Pancreas (tissue), 10 donors: ENCODE data around the gene ZNG1F. TPM values are rescaled to one million over a fixed set of nuclear protein-coding genes. Genes with fewer than 3 reads are reported as not detected.
"Not testable (repeated sequence)": the region's sequence is repeated elsewhere in the genome, so short reads cannot be mapped to it uniquely, and the experiment has no call there.

ENCODE experiments used
- ATAC-seq, 4 donors: fragments of 200-7000 bp; cut with Tn5 transposase; one replicate each; pipeline versions ENCODE4 v1.8.0 to v1.9.1; 2020; ENCODE audit warnings: mild to moderate bottlenecking in 4 of 4, moderate library complexity in 4 of 4
- DNase-seq, 6 donors: peaks; one replicate each; pipeline ENCODE4 v3.0.0-alpha.2; 2020
- FAIRE-seq: peaks from 2 replicates; lab custom pipeline; 2012; peaks lifted over from hg19 to GRCh38; lab: Jason Lieb, UNC
- H3K27ac ChIP-seq, 4 donors: fragments of 200-600 bp; sonication (generic); 1 replicate in 3 of 4; 2 replicates in 1 of 4; pipeline versions ENCODE4 v1.5.0 to v1.8.0; 2020
- H3K27me3 ChIP-seq, 4 donors: fragments of 200-600 bp; one replicate each; pipeline ENCODE4 v1.8.0; 2021
- H3K36me3 ChIP-seq, 3 donors: fragments of 200-600 bp; sonication (generic) in 1 of 3; one replicate each; pipeline versions ENCODE4 v1.5.0 to v1.8.0; 2020 to 2021
- H3K4me1 ChIP-seq, 3 donors: fragments of 200-600 bp; one replicate each; pipeline ENCODE4 v1.8.0; 2021
- H3K4me3 ChIP-seq, 4 donors: fragments of 200-600 bp; sonication (generic) in 2 of 4; one replicate each; pipeline versions ENCODE4 v1.5.0 to v1.8.0; 2020 to 2021
- H3K9me3 ChIP-seq, 4 donors: fragments of 200-600 bp; one replicate each; pipeline ENCODE4 v1.8.0; 2021
- WGBS, 2 donors: extraction: QIAGEN DNeasy Blood & Tissue Kit; methylation state at CpG; one replicate each; pipeline ENCODE4 v1.1.7; 2013; 5-methylcytosine and 5-hydroxymethylcytosine counted together
- intact Hi-C, 3 donors: fragments of 100-400 bp; cut with DNase I; formaldehyde crosslinking; loops; one replicate each; pipeline versions ENCODE4 v1.11.1 to v1.14.2; 2022
- polyA plus RNA-seq, 2 donors: library from polyadenylated mRNA; stranded (reverse); fragments of 200-250 nt; gene quantifications; one replicate each; pipeline ENCODE4 v1.2.3, GENCODE V29; 2013
- total RNA-seq, 6 donors: library from RNA; stranded (reverse); fragmentation: NEBNext Ultra II Directional in 4 of 6; extraction: Animal tissue kit (Norgen Biotek cat#: 25700) in 4 of 6; gene quantifications; one replicate each; pipeline versions ENCODE4 v1.2.1 to v1.2.4, GENCODE V29; 2021 to 2023
- donor health status: healthy with polysubstance abuse.
- donor health status: DM: no; HTN: no; CAD: no; lungs with moderate emphysema.
- donor health status: DM: no; HTN: no; CAD: no.
- donor health status: control.
- donor health status: control.
- donor health status: Bipolar disorder and iron deficiency.
- donor health status: DM: yes; HTN: yes; CAD: no.
- donor health status: DM: no; HTN: no; CAD: no.
- donor health status: DM: no; HTN: no; CAD: no.
- donor health status: DM: yes; HTN: yes; CAD: no.

Gene ZNG1F
- total and polyA plus RNA-seq, 8 donors, result 2.6 to 35.5 (median 6.4) TPM

DNA sequence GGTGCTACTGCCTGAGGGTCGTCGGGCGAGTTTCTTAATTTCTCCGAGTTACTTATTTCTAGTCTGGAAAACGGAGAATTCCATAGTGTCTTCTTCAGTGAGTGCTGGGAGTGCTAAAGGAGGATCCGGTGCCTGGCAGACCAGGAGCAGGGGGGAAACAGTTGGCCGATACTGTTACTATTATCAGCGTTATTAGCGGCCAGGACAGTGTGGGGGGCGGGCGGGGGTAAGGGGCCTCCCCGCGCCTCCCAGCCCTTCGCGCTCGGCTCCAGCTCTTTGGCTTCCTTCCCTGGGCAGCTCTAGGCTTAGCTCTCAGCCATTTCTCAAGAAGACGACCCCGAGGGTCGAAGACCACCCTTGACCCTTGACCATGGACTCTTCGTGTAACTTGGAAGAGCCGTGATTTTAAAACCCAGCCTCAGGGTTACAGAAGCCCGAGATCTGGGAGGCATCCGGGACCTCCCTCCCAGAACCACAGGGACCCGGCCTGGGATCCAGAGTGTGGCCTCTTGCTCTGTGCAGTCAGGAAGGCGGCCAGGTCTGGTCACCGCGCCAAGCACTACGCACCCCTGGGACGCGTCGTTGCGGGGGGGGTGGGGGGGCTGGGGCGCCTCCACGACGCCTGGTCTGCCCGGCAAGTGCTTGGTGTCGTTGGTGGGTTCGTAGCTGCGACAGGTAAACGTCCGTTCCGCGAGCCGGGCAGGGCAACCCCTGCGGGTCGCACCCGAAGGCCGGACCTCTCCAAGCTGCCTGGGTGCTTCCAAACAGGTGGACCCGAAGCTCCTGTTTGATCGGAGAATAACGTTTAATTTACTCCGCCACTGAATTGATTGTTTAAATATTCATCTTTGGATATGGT is 64.6 kb downstream of the ZNG1F start:
- H3K4me3 ChIP-seq, H3K27ac ChIP-seq, H3K36me3 ChIP-seq, intact Hi-C loops, H3K9me3 ChIP-seq, H3K27me3 ChIP-seq, FAIRE-seq, H3K4me1 ChIP-seq: not testable (repeated sequence)
- DNase-seq, result peak in 1 of 6 donors; percentile 40
- peak in 3 of 4 donors; percentile 40 to 64 (median 44) for ATAC-seq
- WGBS, 2 donors, result 21 to 39% methylated on average over 33 to 34 of the region's 52 CpGs

DNA sequence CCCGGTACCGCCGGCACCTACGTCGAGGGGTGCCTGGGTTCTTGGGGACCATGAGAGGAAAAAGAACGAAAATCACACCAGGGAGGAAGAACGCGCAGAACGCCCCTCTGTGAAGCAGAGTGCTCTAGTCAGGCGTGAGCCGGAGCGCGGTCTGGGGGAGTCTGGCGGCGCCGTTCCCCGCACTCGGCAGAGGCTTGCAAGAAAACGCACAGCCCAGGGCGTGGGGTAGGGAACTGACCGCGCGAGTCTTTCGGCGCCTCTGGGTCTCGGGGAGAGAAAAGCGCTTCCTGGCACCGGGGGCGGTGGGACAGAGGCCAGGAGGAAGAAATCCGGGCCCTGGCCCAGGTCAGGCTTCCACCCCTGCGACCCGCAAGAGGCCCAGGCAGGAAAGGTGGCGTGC is 65.3 kb downstream of the ZNG1F start:
- H3K9me3 ChIP-seq, FAIRE-seq, H3K36me3 ChIP-seq, H3K27me3 ChIP-seq, H3K4me1 ChIP-seq, H3K4me3 ChIP-seq, intact Hi-C loops, H3K27ac ChIP-seq, DNase-seq: not testable (repeated sequence)
- peak in 3 of 4 donors; percentile 53 to 61 (median 59) for ATAC-seq
- 5% methylated on average over 11 to 13 of the region's 33 CpGs for WGBS, 2 donors

DNA sequence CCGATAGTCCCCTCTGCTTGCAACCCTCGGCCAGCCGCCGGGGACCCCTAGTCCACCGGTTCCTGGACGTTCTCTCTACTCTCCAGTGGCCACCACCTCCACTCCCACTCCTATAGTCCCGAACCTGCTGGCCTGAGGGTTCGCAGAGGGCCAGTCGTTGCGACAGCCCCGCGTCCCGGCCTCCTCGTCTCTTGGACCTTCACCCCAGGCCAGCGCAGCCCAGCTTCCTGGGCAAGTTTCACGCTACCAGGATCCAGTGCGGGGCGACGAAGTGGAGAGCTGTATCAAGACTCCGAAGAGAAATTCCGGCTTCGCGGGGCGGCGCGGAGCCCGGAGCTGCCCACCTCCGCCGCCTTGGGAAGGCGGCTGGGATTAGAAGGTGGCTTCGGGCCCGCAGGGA is 65.7 kb downstream of the ZNG1F start:
- H3K36me3 ChIP-seq, H3K4me3 ChIP-seq, H3K4me1 ChIP-seq, FAIRE-seq, intact Hi-C loops, H3K27me3 ChIP-seq, H3K27ac ChIP-seq, H3K9me3 ChIP-seq: not testable (repeated sequence)
- 9% methylated on average over 8 of the region's 32 CpGs; no CpG with 5 or more reads in 1 of the 2 donors for WGBS, 2 donors
- ATAC-seq (peak in 2 of 4 donors; percentile 38 to 52), DNase-seq (peak in 1 of 6 donors; percentile 20)

DNA sequence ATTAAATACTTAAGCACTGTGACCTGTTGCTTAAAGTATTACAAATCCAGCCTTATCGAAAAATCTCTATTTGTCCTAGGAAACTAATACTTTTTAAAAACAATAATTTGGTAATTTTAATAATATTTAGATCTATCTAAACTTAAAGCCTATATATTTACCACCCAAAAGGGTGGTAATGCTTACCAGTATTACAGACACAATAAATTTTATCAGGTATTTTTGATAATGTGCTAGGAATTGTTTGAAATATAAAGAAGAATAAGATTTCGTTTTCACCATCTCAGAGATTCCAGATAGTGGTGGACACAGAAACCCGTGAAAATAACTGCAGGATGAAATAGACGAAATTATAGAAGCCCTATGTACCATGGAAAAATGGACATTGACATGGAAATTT is 68.4 kb downstream of the ZNG1F start:
- H3K4me3 ChIP-seq, H3K27ac ChIP-seq, DNase-seq, H3K4me1 ChIP-seq, H3K9me3 ChIP-seq, FAIRE-seq, ATAC-seq, intact Hi-C loops, H3K36me3 ChIP-seq, H3K27me3 ChIP-seq: not testable (repeated sequence)
- WGBS, 2 donors, result 20 to 40% methylated on average over 1 of the region's 4 CpGs

DNA sequence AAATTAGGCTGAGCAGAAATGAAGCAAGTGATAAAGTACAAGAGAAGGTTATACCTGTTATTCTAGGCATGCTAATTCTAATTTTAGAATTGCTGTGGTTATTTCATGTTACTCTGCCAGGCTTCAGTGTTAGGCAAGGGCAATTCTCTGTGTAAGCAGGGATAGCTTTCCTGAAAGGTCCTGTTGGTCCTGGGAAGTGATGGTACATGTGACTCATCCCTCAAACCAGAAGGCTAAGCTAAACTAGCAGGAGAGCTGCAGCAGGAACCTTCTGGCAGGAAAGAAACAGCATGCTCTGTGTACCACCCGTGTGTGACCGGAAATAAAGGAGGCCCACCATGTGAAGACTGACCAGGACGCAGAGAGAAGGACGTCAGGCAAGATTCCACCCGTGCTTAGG is 69.4 kb downstream of the ZNG1F start:
- ATAC-seq, intact Hi-C loops, H3K9me3 ChIP-seq, H3K27ac ChIP-seq, DNase-seq, FAIRE-seq, H3K4me1 ChIP-seq, H3K4me3 ChIP-seq, H3K27me3 ChIP-seq, H3K36me3 ChIP-seq: not testable (repeated sequence)
- no CpG with 5 or more reads among the region's 5 CpGs for WGBS, 2 donors

DNA sequence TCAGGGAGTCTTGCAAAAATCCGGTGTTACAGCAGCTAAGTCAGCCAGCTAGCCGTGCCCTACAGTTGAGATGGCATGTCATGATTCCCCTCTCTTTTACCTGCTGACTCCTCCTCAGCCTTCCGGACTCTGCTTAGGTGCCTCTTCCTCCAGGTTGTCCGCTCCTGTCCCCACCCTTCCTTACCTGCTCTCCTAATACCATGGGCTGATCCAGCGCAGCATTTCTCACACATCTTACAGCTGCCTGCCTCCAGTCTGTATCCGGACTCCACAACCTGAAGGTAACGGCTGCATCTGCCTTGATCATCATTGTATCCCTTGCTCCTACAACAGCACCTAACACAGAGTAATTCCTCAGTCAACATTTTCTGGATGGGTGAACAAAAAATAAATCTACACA is 69.8 kb downstream of the ZNG1F start:
- ATAC-seq, result peak in 1 of 4 donors; percentile 39
- H3K27ac ChIP-seq, FAIRE-seq, H3K4me3 ChIP-seq, H3K27me3 ChIP-seq, H3K4me1 ChIP-seq, H3K36me3 ChIP-seq, H3K9me3 ChIP-seq, DNase-seq, intact Hi-C loops: not testable (repeated sequence)
- WGBS, 2 donors, result 33 to 47% methylated on average over 6 to 7 of the region's 7 CpGs

DNA sequence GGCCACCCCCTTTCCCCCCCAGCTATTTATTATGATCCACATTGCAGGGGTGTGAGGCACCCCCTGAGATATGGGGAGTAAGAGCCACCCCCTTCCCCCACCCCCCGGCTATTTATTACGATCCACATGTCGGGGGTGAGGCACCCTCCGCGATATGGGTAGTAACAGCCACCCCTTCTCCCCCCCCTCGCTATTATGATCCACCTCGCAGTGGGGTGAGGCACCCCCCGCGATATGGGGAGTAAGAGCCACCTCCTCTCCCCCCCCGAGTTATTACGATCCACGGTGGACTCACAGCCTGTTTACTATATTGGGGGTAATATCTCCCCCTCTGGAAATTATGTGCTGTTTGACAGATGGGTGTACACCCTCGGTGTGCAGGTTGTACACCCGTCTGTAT is 75.8 kb downstream of the ZNG1F start:
- H3K36me3 ChIP-seq, H3K4me1 ChIP-seq, intact Hi-C loops, H3K4me3 ChIP-seq, H3K27me3 ChIP-seq, H3K9me3 ChIP-seq, H3K27ac ChIP-seq, FAIRE-seq, ATAC-seq, DNase-seq: not testable (repeated sequence)
- 37 to 55% methylated on average over 5 to 6 of the region's 14 CpGs for WGBS, 2 donors

DNA sequence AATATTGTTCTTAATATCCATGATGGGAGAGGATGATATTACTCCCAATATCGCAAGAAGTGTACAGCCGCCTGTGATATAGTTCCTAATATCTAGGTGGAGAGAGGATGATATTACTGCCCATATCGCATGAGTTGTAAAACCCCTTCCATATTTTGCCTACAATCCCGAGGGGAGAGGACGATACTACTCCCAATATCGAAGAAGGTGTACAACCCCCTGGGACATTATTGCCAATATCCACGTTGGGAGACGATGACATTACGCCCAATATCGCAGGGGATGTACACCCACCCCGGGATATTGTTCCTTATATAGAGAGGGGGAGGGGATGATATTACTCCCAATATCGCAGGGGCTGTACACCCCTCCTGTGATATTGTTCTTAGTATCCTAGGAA is 77.7 kb downstream of the ZNG1F start:
- H3K9me3 ChIP-seq, H3K4me3 ChIP-seq, ATAC-seq, intact Hi-C loops, H3K4me1 ChIP-seq, FAIRE-seq, DNase-seq, H3K36me3 ChIP-seq, H3K27ac ChIP-seq, H3K27me3 ChIP-seq: not testable (repeated sequence)
- WGBS, 2 donors, result 72 to 75% methylated on average over 11 of the region's 12 CpGs

DNA sequence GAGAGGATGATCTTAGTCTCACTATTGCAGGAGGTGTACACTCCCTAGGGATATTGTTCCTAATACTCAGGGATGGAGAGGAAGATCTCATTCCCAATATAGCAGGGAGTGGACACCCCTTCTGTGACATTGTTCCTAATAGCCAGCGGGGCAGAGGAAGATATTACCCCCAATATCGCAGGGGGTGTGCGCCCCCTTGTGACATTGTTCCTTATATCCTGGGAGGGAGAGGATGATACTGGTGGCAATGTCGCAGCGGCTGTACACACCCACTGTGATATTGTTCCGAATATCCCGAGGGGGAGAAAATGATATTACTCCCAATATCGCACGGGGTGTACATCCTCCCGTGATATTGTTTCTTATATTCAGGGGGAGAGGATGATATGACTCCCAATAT is 78.2 kb downstream of the ZNG1F start:
- H3K9me3 ChIP-seq, intact Hi-C loops, ATAC-seq, H3K36me3 ChIP-seq, H3K4me1 ChIP-seq, H3K27ac ChIP-seq, FAIRE-seq, H3K27me3 ChIP-seq, H3K4me3 ChIP-seq: not testable (repeated sequence)
- DNase-seq, result peak in 1 of 6 donors; percentile 31
- WGBS, 2 donors, result 40 to 41% methylated on average over 8 to 9 of the region's 10 CpGs

DNA sequence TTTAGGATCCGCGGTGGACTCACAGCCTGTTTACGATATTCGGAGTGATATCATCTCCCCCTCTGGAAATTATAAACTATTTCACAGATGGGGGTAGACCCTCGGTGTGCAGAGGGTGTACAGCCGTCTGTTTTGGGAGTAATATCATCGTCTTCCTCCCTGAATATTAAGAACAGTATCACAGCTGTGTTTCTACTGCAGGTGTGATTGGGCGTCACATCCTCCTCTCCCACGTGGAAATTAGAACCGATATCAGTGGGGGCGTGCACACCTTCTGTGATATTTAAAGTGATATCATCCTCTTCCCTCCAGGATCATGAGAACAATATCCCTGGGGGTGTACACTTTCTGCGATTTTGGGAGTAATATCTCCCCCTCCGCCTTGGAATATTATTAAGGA is 79.9 kb downstream of the ZNG1F start:
- ATAC-seq, result peak in 2 of 4 donors; percentile 29 to 31
- DNase-seq, H3K36me3 ChIP-seq, intact Hi-C loops, H3K27me3 ChIP-seq, FAIRE-seq, H3K9me3 ChIP-seq, H3K4me1 ChIP-seq, H3K4me3 ChIP-seq, H3K27ac ChIP-seq: not testable (repeated sequence)
- 17 to 20% methylated on average over 4 of the region's 13 CpGs for WGBS, 2 donors

DNA sequence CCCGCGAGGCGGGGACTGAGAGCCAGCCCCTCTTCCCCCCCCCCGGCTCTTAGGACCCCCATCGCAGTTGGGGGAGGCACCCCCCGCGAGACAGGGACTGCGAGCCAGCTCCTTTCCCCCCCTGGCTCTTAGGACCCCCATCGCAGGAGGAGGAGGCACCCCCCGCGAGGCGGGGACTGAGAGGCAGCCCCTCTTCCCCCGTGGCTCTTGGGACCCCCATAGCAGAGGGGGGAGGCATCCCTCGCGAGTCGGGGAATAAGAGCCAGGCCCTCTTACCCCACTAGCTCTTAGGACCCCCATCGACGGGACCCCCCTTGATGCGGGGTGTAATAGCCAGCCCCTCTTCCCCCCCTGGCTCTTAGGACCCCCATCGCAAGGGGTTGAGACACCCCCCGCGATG is 80.3 kb downstream of the ZNG1F start:
- H3K36me3 ChIP-seq, H3K27ac ChIP-seq, H3K4me1 ChIP-seq, H3K27me3 ChIP-seq, intact Hi-C loops, H3K9me3 ChIP-seq, H3K4me3 ChIP-seq, FAIRE-seq, ATAC-seq: not testable (repeated sequence)
- WGBS, 2 donors, result 7 to 26% methylated on average over 5 to 16 of the region's 22 CpGs
- DNase-seq, result peak in 2 of 6 donors; percentile 4 to 71

DNA sequence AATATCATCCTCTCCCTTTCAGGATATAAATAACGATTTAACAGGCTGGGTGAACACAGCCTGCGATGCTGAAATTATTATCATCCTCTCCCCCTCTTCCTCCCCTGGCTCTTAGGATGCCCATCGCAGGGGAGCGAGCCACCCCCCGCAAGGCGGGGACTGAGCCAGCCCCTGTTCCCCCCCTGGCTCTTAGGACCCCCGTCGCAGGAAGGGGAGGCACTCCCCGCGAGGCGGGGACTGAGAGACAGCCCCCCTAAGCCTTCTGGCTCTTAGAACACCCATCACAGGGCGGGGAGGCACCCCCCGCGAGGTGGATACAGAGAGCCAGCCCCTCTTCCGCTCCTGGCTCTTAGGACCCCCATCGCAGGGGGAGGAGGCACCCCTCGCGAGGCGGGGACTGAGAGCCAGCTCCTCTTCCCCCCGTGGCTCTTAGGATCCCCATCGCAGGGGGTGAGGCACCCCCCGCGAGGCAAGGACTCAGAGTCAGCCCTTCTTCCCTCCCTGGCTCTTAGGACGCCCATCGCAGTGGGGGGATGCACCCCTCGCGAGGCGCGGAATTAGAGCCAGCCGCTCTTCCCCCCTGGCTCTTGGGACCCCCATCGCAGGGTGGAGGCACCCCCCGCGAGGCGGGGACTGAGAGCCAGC is 82.5 kb downstream of the ZNG1F start:
- 16 to 21% methylated on average over 13 to 25 of the region's 34 CpGs for WGBS, 2 donors
- not testable (repeated sequence) for FAIRE-seq, ATAC-seq

More for the DNA sequence above, 82.5 kb downstream of the ZNG1F start:
- H3K4me1 ChIP-seq, H3K27ac ChIP-seq, H3K4me3 ChIP-seq, intact Hi-C loops, H3K36me3 ChIP-seq, H3K27me3 ChIP-seq, H3K9me3 ChIP-seq: not testable (repeated sequence)
- DNase-seq, result peak in 1 of 6 donors; percentile 13
